Measurements from ENCODE around the gene EFTUD2.
A peak's percentile ranks its signal among the peaks of the same experiment; 100 is the strongest.
"Not testable (repeated sequence)": the region's sequence is repeated elsewhere in the genome, so short reads cannot be mapped to it uniquely, and the experiment has no call there.

The EFTUD2 gene

DNA sequence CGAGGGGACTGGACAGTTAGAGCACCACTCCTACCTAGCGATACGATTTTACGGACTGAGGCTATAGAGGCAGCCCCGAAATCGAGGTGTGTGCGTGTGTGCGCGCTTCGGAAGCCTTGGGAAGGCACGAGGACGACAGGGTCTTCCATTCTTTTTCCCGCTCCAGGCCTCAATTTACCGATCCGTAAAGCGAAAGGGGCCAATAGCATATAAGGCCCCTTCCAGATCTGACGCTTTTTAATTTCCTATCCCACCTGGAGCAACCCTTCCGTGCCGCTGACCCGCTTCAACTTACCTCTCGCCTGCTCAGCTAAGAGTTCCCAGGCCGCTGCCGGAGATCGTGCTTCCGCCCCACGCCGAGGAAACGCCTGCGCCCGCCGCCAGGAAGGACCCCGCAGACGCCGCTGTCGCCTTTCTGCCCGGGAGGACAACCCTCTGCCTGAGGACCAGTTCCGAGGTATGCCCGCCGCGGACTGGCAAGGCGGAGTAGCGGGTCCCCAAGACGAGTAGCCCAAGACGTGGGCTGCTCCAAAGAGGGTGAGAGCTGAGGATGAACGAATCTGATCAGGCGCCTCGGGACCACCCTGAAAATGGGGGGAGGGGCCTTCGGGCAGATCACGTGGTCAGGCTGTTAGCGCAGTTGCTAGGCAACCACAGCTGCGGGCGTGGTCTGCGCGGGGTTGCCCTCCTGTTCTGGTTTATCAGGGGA lies at the start of gene EFTUD2:
Gene EFTUD2 (minus strand): TSS at position 372 of the 709 bp plus-strand sequence. CDS start 4,924 bp downstream, outside the sequence.
- ATAC-seq: peak; percentile 77
- TF ChIP-seq ZFP3 (CRISPR knock-in tag; IDR thresholded peaks at IDR 0.05) (peak; percentile 47; the same call in 1 of the 2 replicates), ZNF8 (CRISPR knock-in tag; IDR thresholded peaks at IDR 0.05) (no peak)

DNA sequence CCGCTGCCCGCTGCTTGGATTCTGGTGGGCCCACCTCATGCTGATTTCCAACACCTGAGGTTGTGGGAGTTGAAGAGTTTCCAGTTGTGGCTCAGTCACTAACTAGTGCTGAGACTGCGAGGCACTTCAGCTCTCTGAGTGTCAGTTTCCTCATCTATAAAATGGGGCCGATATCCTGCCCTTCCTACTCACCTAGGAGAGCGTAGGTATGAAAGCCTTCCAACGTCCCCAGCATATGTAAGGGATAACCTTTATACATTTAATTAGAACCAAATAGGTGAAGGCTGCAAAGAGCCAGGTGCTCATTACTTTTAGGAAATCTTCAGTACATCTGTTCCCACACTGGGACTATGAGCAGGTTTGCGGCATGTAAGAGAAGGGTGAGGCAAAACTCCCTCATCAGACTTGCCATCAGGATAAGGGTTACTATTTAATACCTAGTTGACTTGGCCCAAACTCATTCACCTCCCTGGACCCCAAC lies 49.1 kb upstream of the EFTUD2 start:
- TF ChIP-seq ZC3H10 (CRISPR knock-in tag; IDR thresholded peaks at IDR 0.05) (no peak), RARB (CRISPR knock-in tag; IDR thresholded peaks at IDR 0.05) (no peak), BACH2 (CRISPR knock-in tag; IDR thresholded peaks at IDR 0.05; ENCODE audit: borderline replicate concordance) (no peak), ZNF70 (CRISPR knock-in tag; IDR thresholded peaks at IDR 0.05) (no peak), ZNF8 (CRISPR knock-in tag; IDR thresholded peaks at IDR 0.05) (no peak), ESRRG (CRISPR knock-in tag; IDR thresholded peaks at IDR 0.05) (no peak), ISL1 (CRISPR knock-in tag; IDR thresholded peaks at IDR 0.05) (no peak), SNAI2 (CRISPR knock-in tag; IDR thresholded peaks at IDR 0.05) (no peak), PPARA (CRISPR knock-in tag; IDR thresholded peaks at IDR 0.05; ENCODE audit: borderline replicate concordance) (no peak), ZNF565 (CRISPR knock-in tag; conservative IDR thresholded peaks at IDR 0.05; ENCODE audit: low read depth) (no peak)
- TF ChIP-seq, protein P1, sequence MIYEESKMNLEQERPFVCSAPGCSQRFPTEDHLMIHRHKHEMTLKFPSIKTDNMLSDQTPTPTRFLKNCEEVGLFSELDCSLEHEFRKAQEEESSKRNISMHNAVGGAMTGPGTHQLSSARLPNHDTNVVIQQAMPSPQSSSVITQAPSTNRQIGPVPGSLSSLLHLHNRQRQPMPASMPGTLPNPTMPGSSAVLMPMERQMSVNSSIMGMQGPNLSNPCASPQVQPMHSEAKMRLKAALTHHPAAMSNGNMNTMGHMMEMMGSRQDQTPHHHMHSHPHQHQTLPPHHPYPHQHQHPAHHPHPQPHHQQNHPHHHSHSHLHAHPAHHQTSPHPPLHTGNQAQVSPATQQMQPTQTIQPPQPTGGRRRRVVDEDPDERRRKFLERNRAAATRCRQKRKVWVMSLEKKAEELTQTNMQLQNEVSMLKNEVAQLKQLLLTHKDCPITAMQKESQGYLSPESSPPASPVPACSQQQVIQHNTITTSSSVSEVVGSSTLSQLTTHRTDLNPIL (CRISPR knock-in tag; IDR thresholded peaks at IDR 0.05; ENCODE audit: low read depth): no peak
- TF ChIP-seq, protein P2, sequence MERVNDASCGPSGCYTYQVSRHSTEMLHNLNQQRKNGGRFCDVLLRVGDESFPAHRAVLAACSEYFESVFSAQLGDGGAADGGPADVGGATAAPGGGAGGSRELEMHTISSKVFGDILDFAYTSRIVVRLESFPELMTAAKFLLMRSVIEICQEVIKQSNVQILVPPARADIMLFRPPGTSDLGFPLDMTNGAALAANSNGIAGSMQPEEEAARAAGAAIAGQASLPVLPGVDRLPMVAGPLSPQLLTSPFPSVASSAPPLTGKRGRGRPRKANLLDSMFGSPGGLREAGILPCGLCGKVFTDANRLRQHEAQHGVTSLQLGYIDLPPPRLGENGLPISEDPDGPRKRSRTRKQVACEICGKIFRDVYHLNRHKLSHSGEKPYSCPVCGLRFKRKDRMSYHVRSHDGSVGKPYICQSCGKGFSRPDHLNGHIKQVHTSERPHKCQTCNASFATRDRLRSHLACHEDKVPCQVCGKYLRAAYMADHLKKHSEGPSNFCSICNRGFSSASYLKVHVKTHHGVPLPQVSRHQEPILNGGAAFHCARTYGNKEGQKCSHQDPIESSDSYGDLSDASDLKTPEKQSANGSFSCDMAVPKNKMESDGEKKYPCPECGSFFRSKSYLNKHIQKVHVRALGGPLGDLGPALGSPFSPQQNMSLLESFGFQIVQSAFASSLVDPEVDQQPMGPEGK (CRISPR knock-in tag; IDR thresholded peaks at IDR 0.05; ENCODE audit: borderline replicate concordance): no peak
- TF ChIP-seq, protein P3, sequence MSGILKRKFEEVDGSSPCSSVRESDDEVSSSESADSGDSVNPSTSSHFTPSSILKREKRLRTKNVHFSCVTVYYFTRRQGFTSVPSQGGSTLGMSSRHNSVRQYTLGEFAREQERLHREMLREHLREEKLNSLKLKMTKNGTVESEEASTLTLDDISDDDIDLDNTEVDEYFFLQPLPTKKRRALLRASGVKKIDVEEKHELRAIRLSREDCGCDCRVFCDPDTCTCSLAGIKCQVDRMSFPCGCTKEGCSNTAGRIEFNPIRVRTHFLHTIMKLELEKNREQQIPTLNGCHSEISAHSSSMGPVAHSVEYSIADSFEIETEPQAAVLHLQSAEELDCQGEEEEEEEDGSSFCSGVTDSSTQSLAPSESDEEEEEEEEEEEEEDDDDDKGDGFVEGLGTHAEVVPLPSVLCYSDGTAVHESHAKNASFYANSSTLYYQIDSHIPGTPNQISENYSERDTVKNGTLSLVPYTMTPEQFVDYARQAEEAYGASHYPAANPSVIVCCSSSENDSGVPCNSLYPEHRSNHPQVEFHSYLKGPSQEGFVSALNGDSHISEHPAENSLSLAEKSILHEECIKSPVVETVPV (CRISPR knock-in tag; IDR thresholded peaks at IDR 0.05): no peak
- ATAC-seq: no peak

DNA sequence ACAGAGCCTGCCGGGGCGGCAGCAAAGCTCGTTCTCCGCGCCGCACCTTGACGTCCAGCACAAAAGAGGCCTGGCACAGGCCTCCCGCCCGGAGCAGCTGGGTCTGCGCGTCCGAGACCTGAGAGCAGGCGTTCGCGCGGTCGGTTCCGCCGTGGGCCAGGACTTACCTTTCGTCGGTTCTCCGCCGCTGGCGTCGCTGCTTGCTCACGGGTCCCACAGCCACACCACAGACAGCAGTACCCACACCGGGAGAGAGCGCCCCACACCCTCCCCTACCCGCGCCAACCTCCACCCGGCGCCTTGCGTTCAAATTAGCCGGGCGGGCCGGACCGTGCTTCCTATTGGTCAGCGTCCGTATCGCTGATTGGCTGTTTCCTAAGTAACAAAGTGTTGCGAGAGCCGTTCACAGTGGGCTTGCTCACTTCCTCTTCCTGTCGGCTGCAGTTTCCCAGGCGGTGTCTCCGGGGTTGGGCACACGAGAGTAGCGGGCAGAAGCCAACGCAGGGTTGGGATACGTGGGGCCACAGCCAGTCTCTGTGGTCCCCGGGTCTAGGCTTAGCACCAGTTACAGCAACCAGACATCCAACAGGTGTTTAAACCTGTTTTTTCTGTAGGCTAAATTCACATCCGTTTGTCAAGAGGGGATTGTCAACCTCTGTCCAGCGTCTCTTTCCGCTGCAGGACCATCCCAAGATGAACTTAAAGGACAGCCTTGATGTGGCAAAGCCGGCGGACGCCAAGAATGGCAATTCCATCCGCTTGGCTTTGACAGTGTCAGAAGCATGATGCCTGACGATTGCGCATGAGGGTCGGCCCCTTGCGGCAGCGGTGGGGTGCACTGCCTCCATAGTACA lies 48.4 kb upstream of the EFTUD2 start, which contains the start of gene KIF18B:
Gene KIF18B (minus strand): TSS at position 313 of the 854 bp plus-strand sequence. CDS start 11,429 bp downstream, outside the sequence.
- peak; percentile 98 for ATAC-seq
- no peak for TF ChIP-seq ZFP30 (CRISPR knock-in tag; IDR thresholded peaks at IDR 0.05)
- TF ChIP-seq, protein P4, sequence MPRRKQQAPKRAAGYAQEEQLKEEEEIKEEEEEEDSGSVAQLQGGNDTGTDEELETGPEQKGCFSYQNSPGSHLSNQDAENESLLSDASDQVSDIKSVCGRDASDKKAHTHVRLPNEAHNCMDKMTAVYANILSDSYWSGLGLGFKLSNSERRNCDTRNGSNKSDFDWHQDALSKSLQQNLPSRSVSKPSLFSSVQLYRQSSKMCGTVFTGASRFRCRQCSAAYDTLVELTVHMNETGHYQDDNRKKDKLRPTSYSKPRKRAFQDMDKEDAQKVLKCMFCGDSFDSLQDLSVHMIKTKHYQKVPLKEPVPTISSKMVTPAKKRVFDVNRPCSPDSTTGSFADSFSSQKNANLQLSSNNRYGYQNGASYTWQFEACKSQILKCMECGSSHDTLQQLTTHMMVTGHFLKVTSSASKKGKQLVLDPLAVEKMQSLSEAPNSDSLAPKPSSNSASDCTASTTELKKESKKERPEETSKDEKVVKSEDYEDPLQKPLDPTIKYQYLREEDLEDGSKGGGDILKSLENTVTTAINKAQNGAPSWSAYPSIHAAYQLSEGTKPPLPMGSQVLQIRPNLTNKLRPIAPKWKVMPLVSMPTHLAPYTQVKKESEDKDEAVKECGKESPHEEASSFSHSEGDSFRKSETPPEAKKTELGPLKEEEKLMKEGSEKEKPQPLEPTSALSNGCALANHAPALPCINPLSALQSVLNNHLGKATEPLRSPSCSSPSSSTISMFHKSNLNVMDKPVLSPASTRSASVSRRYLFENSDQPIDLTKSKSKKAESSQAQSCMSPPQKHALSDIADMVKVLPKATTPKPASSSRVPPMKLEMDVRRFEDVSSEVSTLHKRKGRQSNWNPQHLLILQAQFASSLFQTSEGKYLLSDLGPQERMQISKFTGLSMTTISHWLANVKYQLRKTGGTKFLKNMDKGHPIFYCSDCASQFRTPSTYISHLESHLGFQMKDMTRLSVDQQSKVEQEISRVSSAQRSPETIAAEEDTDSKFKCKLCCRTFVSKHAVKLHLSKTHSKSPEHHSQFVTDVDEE (CRISPR knock-in tag; IDR thresholded peaks at IDR 0.05): 0 out of 2 replicates have a peak, but pooled peaks have one; percentile 17

DNA sequence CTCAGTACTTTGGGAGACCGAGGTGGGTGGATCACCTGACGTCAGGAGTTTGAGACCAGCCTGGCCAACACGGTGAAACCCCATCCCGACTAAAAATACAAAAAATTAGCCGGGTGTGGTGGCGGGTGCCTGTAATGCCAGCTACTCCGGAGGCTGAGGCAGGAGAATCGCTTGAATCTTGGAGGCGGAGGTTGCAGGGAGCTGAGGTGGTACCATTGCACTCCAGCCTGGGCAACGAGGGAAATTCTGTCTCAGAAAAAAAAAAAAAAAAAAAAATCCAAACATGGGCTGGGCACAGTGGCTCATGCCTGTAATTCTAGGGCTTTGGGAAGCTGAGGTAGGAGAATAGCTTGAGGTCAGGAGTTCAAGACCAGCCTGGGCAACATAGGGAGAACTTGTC lies 46.4 kb upstream of the EFTUD2 start:
- ATAC-seq: not testable (repeated sequence)

DNA sequence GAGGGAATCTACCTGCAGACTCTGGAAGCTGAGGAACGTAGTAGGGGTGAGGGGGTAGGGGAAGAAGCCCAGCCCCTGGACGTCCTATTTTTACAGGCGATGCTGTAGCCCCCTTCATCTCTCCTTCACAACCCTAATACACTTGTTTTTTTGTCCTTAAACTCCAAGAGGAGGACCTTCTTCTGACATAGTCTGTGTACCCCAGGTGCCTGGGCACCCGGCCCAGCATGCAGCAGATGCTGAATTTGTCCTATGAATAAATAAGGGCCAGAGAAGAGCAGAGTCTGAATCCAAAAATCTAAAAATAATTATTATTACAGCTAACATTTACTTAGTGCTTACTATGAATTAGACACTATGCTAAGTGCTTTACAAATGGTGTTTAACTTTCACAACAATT lies 43.2 kb upstream of the EFTUD2 start:
- no peak for ATAC-seq
- TF ChIP-seq SNAI2 (CRISPR knock-in tag; IDR thresholded peaks at IDR 0.05) (no peak), ZC3H10 (CRISPR knock-in tag; IDR thresholded peaks at IDR 0.05) (no peak), OSR1 (CRISPR knock-in tag; IDR thresholded peaks at IDR 0.05) (no peak), TOX (CRISPR knock-in tag; IDR thresholded peaks at IDR 0.05; ENCODE audit: borderline replicate concordance) (no peak), ZFP30 (CRISPR knock-in tag; IDR thresholded peaks at IDR 0.05) (no peak), CSDC2 (CRISPR knock-in tag; IDR thresholded peaks at IDR 0.05) (no peak), GLIS3 (CRISPR knock-in tag; IDR thresholded peaks at IDR 0.05) (no peak), ZNF70 (CRISPR knock-in tag; IDR thresholded peaks at IDR 0.05) (no peak)
- TF ChIP-seq, protein P4 (CRISPR knock-in tag; IDR thresholded peaks at IDR 0.05): no peak
- TF ChIP-seq, protein P3 (CRISPR knock-in tag; IDR thresholded peaks at IDR 0.05): no peak

All from SK-N-SH treated with all-trans-retinoic acid at 6 μM for 48 hours (cell line).